Stomach (tissue), 4 donors: ENCODE results near the gene ADAM12.

ENCODE experiments used
- CTCF ChIP-seq, 7 experiments: fragments of 450-650 bp in 4 of 7; fragments of 200-600 bp in 3 of 7; sonication (generic) in 3 of 7; IDR thresholded peaks; one replicate each; pipeline ENCODE4 v1.5.1; 2016 to 2019; ENCODE audit warnings: antibody characterized with exemption in 7 of 7, control low read depth in 2 of 7, mild to moderate bottlenecking in 1 of 7
- POLR2A ChIP-seq, 4 donors: fragments of 450-650 bp; IDR thresholded peaks; one replicate each; pipeline ENCODE4 v1.6.1; 2016; ENCODE audit warnings: antibody characterized with exemption in 4 of 4, control low read depth in 2 of 4, mild to moderate bottlenecking in 1 of 4, moderate library complexity in 1 of 4

- no peak for TF ChIP-seq CTCF (IDR thresholded peaks at IDR 0.05)
- TF ChIP-seq POLR2A (IDR thresholded peaks at IDR 0.05) = no peak
Observed at GRCh38 chr10:126398924-126399323, 10.6 kb upstream of the ADAM12 start.
